Thyroid gland (tissue), 4 donors: ENCODE measurements around the gene TMEM239.

Experiments used
- CTCF ChIP-seq, 6 experiments: fragments of 200-600 bp in 3 of 6; fragments of 450-650 bp in 3 of 6; sonication (generic) in 3 of 6; IDR thresholded peaks; one replicate each; pipeline ENCODE4 v1.5.1; 2016 to 2019; ENCODE audit warnings: antibody characterized with exemption in 6 of 6, mild to moderate bottlenecking in 2 of 6, inconsistent platforms in 1 of 6, moderate library complexity in 1 of 6
- POLR2A ChIP-seq, 2 donors: fragments of 450-650 bp; IDR thresholded peaks; one replicate each; pipeline ENCODE4 v1.6.1; 2017; ENCODE audit warnings: antibody characterized with exemption in 2 of 2, mild to moderate bottlenecking in 2 of 2, moderate library complexity in 1 of 2

DNA sequence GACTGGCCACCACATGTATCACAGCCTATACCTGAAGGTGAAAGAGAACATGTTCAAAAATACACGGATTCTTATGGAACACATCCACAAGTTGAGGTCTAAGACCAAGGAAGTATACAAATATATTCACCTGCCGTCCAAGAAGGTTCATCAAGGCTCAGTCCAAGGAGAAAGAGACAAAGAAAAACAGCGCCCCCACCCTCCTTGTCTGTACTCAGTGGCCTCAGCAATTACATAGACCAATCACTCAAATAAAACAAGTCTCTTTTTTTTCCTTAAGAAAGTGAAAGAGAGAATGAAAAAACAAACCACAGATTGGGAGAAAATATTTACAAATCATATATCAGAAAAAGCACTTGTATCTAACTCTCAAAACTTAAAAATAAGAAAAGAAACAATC, 35.2 kb upstream of the TMEM239 start:
- no peak for TF ChIP-seq CTCF (IDR thresholded peaks at IDR 0.05)
- no peak for TF ChIP-seq POLR2A (IDR thresholded peaks at IDR 0.05)
